SK-N-SH treated with all-trans-retinoic acid at 6 μM for 48 hours (cell line): ENCODE data around the gene FREY1.

Experiments
- ATAC-seq: fragments of 200-7000 bp; cut with Tn5 transposase; 3 replicates; pipeline ENCODE4 v1.9.1; 2020; ENCODE audit warnings: mild to moderate bottlenecking, moderate library complexity
- ARNTL ChIP-seq: fragments of 450-650 bp; formaldehyde crosslinking; IDR thresholded peaks from 2 replicates; pipeline ENCODE4 v1.5.0; 2020; ENCODE audit warnings: low read depth, mild to moderate bottlenecking, moderate library complexity, borderline replicate concordance
- CREB5 ChIP-seq: fragments of 250-450 bp; sonication (Bioruptor Pico); IDR thresholded peaks from 2 replicates; pipeline ENCODE4 v1.5.1; 2020; ENCODE audit warnings: low read depth, mild to moderate bottlenecking, moderate library complexity
- CSDC2 ChIP-seq: fragments of 250-450 bp; sonication (Bioruptor Pico); IDR thresholded peaks from 2 replicates; pipeline ENCODE4 v1.5.0; 2020; ENCODE audit warnings: mild to moderate bottlenecking, moderate library complexity
- CSRNP3 ChIP-seq: fragments of 250-450 bp; sonication (Bioruptor Pico); IDR thresholded peaks from 2 replicates; pipeline ENCODE4 v1.5.1; 2021; ENCODE audit warnings: mild to moderate bottlenecking, moderate library complexity
- GLIS3 ChIP-seq: fragments of 250-450 bp; sonication (Bioruptor Pico); IDR thresholded peaks from 2 replicates; pipeline ENCODE4 v1.5.0; 2020; ENCODE audit warnings: mild to moderate bottlenecking, moderate library complexity
- ISL1 ChIP-seq: fragments of 250-450 bp; sonication (Bioruptor Pico); IDR thresholded peaks from 2 replicates; pipeline ENCODE4 v2.1.2; 2022; ENCODE audit warnings: mild to moderate bottlenecking, moderate library complexity
- POU6F1 ChIP-seq: fragments of 250-450 bp; sonication (Bioruptor Pico); IDR thresholded peaks from 2 replicates; pipeline ENCODE4 v1.8.0; 2021; ENCODE audit warnings: low read depth, mild to moderate bottlenecking, moderate library complexity, borderline replicate concordance
- SNAI2 ChIP-seq: fragments of 250-450 bp; sonication (Bioruptor Pico); IDR thresholded peaks from 2 replicates; pipeline ENCODE4 v1.5.0; 2020; ENCODE audit warnings: mild to moderate bottlenecking, moderate library complexity
- TCF4 ChIP-seq: fragments of 250-450 bp; sonication (Bioruptor Pico); IDR thresholded peaks from 2 replicates; pipeline ENCODE4 v1.8.0; 2021; ENCODE audit warnings: mild to moderate bottlenecking, moderate library complexity, borderline replicate concordance
- TSHZ2 ChIP-seq: fragments of 250-450 bp; sonication (Bioruptor Pico); IDR thresholded peaks from 2 replicates; pipeline ENCODE4 v1.5.0; 2020; ENCODE audit warnings: mild to moderate bottlenecking, moderate library complexity
- ZC3H10 ChIP-seq: fragments of 250-450 bp; sonication (Bioruptor Pico); IDR thresholded peaks from 2 replicates; pipeline ENCODE4 v1.5.1; 2021; ENCODE audit warnings: mild to moderate bottlenecking, moderate library complexity
- ZFP3 ChIP-seq: fragments of 250-450 bp; sonication (Bioruptor Pico); IDR thresholded peaks from 2 replicates; pipeline ENCODE4 v1.5.0; 2020; ENCODE audit warnings: mild to moderate bottlenecking, moderate library complexity
- ZFP30 ChIP-seq: fragments of 450-650 bp; formaldehyde crosslinking; IDR thresholded peaks from 2 replicates; pipeline ENCODE4 v1.5.0; 2022; ENCODE audit warnings: mild to moderate bottlenecking, moderate library complexity
- ZNF70 ChIP-seq: fragments of 450-650 bp; formaldehyde crosslinking; IDR thresholded peaks from 2 replicates; pipeline ENCODE4 v1.5.0; 2020; ENCODE audit warnings: mild to moderate bottlenecking, moderate library complexity
- ZNF8 ChIP-seq: fragments of 450-650 bp; formaldehyde crosslinking; IDR thresholded peaks from 2 replicates; pipeline ENCODE4 v1.5.0; 2020; ENCODE audit warnings: mild to moderate bottlenecking, moderate library complexity

Gene FREY1

GRCh38 chr11:45926536-45927331, 19.7 kb upstream of the FREY1 start:
- no peak for ATAC-seq
- TF ChIP-seq POU6F1 (no peak), ARNTL (CRISPR knock-in tag) (no peak), CSRNP3 (no peak), TSHZ2 (CRISPR knock-in tag) (no peak), GLIS3 (CRISPR knock-in tag) (no peak), ISL1 (CRISPR knock-in tag) (no peak)

- TF ChIP-seq ZNF70 (CRISPR knock-in tag) (no peak), CSRNP3 (no peak), CSDC2 (no peak), ISL1 (CRISPR knock-in tag) (no peak), ZNF8 (no peak), ZFP30 (CRISPR knock-in tag) (no peak), TCF4 (CRISPR knock-in tag) (no peak), SNAI2 (CRISPR knock-in tag) (no peak), CREB5 (no peak), ZFP3 (CRISPR knock-in tag) (no peak), TSHZ2 (CRISPR knock-in tag) (no peak), POU6F1 (no peak), ZC3H10 (CRISPR knock-in tag) (no peak)
- ATAC-seq = no peak
These were observed 18.9 kb upstream of the FREY1 start for GRCh38 chr11:45926001-45926401.
